Ovary (tissue), 9 donors: Measurements from ENCODE around the gene ZC4H2. TPM values are rescaled to one million over a fixed set of nuclear protein-coding genes. Genes with fewer than 3 reads are reported as not detected.
"Not testable (repeated sequence)": the region's sequence is repeated elsewhere in the genome, so short reads cannot be mapped to it uniquely, and the experiment has no call there.

Source experiments
- DNase-seq, 5 donors: peaks; one replicate each; pipeline ENCODE4 v3.0.0-alpha.2; 2019 to 2020
- H3K27ac ChIP-seq, 2 donors: fragments of 200-600 bp; one replicate each; pipeline versions ENCODE4 v1.5.1 to v1.8.0; 2019 to 2022
- H3K27me3 ChIP-seq: fragments of 200-600 bp; one replicate; pipeline ENCODE4 v1.8.0; 2022
- H3K36me3 ChIP-seq: fragments of 200-600 bp; sonication (generic); one replicate; pipeline ENCODE4 v1.5.1; 2019
- H3K4me1 ChIP-seq: one replicate; pipeline ENCODE4 v1.8.1; 2013; ENCODE audit warnings: mild to moderate bottlenecking, moderate library complexity; ENCODE audit not compliant: insufficient read depth
- H3K4me3 ChIP-seq: fragments of 200-600 bp; sonication (generic); one replicate; pipeline ENCODE4 v1.5.1; 2017
- H3K9me3 ChIP-seq, 2 donors: fragments of 200-600 bp in 1 of 2; sonication (generic) in 1 of 2; one replicate each; pipeline versions ENCODE4 v1.5.1 to v1.8.1; 2013 to 2019; ENCODE audit warnings: mild to moderate bottlenecking in 1 of 2, moderate library complexity in 1 of 2
- CTCF ChIP-seq, 3 donors: fragments of 450-650 bp in 2 of 3; fragments of 200-600 bp in 1 of 3; IDR thresholded peaks; one replicate each; pipeline versions ENCODE4 v1.5.1 to v1.8.0; 2016 to 2022; ENCODE audit warnings: antibody characterized with exemption in 3 of 3, mild to moderate bottlenecking in 1 of 3
- EP300 ChIP-seq: sonication (generic); formaldehyde crosslinking; IDR thresholded peaks from one replicate; pipeline ENCODE4 v1.6.1; 2017; ENCODE audit warnings: antibody characterized with exemption
- POLR2A ChIP-seq: fragments of 450-650 bp; IDR thresholded peaks from one replicate; pipeline ENCODE4 v1.6.1; 2017; ENCODE audit warnings: antibody characterized with exemption, mild to moderate bottlenecking, moderate library complexity
- whole genome bisulfite sequencing, 3 donors: extraction: QIAGEN DNeasy Blood & Tissue Kit in 1 of 3; methylation state at CpG; one replicate each; pipeline versions ENCODE4 v1.1.5 to v1.1.7; 2013 to 2017; 5-methylcytosine and 5-hydroxymethylcytosine counted together
- intact Hi-C, 4 donors: fragments of 100-400 bp; cut with DNase I; formaldehyde crosslinking; loops; one replicate each; pipeline versions ENCODE4 v1.11.0 to v1.15.1; 2022 to 2023
- polyA plus RNA-seq, 2 donors: library from polyadenylated mRNA; stranded (reverse); fragments of 200-250 nt in 1 of 2; fragments of 350-450 nt in 1 of 2; fragmentation: Illumina TruSeq in 1 of 2; extraction: RNeasy Lipid Tissue Mini Kit (QIAGEN cat#74804) in 1 of 2; gene quantifications; one replicate each; pipeline ENCODE4 v1.2.3, GENCODE V29; 2013 to 2014
- total RNA-seq, 7 donors: library from RNA; depleted of rRNA in 2 of 7; stranded (reverse); fragments of >200 nt in 2 of 7; fragmentation: NEBNext Ultra II Directional in 3 of 7; extraction: Animal tissue kit (Norgen Biotek cat#: 25700) in 3 of 7; gene quantifications; one replicate each; pipeline versions ENCODE4 v1.1.0 to v1.2.4, GENCODE V29; 2016 to 2023
- donor health status: DM: no; HTN: no; CAD: no; lungs with moderate emphysema.
- donor health status: DM: no; HTN: no; CAD: no.
- donor health status: Bipolar disorder and iron deficiency.
- donor health status: DM: yes; HTN: yes; CAD: no.
- donor health status: DM: no; HTN: no; CAD: no.
- donor health status: DM: yes; HTN: yes; CAD: no.

ZC4H2 gene
- total and polyA plus RNA-seq, 9 donors: 9.3 to 23.0 (median 11.8) TPM

- Histone ChIP-seq H3K9me3 (no peaks in the 10 kb centered on the region), H3K4me1 (no peaks in the 10 kb centered on the region), H3K27ac (no peak overlapping the region), H3K36me3 (no peaks in the 10 kb centered on the region), H3K27me3 (no peaks in the 10 kb centered on the region), H3K4me3 (no peak overlapping the region)
- TF ChIP-seq CTCF (IDR thresholded peaks at IDR 0.05) (no peak), POLR2A (no peak), EP300 (no peak)
- no peak for DNase-seq
- intact Hi-C loops: no loop called here
- WGBS, 3 donors: 73 to 80% (median 76%) methylated on average over 10 of the region's 10 CpGs
These were observed 81.7 kb downstream of the ZC4H2 start for GRCh38 chrX:64894454-64895038.

- H3K9me3 ChIP-seq: no peaks in the 10 kb centered on the region
- intact Hi-C loops: no loop called here
- no peak for TF ChIP-seq POLR2A
- no peak for TF ChIP-seq CTCF (IDR thresholded peaks at IDR 0.05)
- no peak for TF ChIP-seq EP300
- H3K27ac ChIP-seq: no peak overlapping the region
- no peaks in the 10 kb centered on the region for H3K36me3 ChIP-seq
- no peaks in the 10 kb centered on the region for H3K27me3 ChIP-seq
- no peak overlapping the region for H3K4me3 ChIP-seq
- no peaks in the 10 kb centered on the region for H3K4me1 ChIP-seq
- no peak for DNase-seq
These were observed 90.4 kb downstream of the ZC4H2 start for GRCh38 chrX:64885850-64886249.

GRCh38 chrX:64878709-64879108 lies 97.5 kb downstream of the ZC4H2 start:
- H3K27ac ChIP-seq, DNase-seq, H3K4me1 ChIP-seq, H3K9me3 ChIP-seq, H3K36me3 ChIP-seq, intact Hi-C loops, H3K4me3 ChIP-seq, H3K27me3 ChIP-seq: not testable (repeated sequence)
- 86 to 89% (median 89%) methylated on average over 12 of the region's 12 CpGs for WGBS, 3 donors

GRCh38 chrX:64867217-64867616 lies 109.0 kb downstream of the ZC4H2 start:
- no peaks in the 10 kb centered on the region for H3K27me3 ChIP-seq
- H3K36me3 ChIP-seq: no peaks in the 10 kb centered on the region
- no peaks in the 10 kb centered on the region for H3K4me1 ChIP-seq
- intact Hi-C loops: no loop called here
- TF ChIP-seq CTCF (IDR thresholded peaks at IDR 0.05): no peak
- TF ChIP-seq EP300: no peak
- no peak for TF ChIP-seq POLR2A
- H3K27ac ChIP-seq: no peak overlapping the region
- H3K9me3 ChIP-seq: no peaks in the 10 kb centered on the region
- DNase-seq: no peak
- no peak overlapping the region for H3K4me3 ChIP-seq

Other genes with a start within 250 kb of the ZC4H2 start
- 1 to 10 TPM; 2.7 to 5.9 (median 5.1) TPM for gene ZC3H12B, start 58.4 kb upstream of the ZC4H2 start, total RNA-seq
- gene ZC3H12B, start 58.4 kb upstream of the ZC4H2 start, polyA plus RNA-seq: 1 to 10 TPM; 1.2 to 3.3 TPM